Measurements from ENCODE around the gene TRIM15.
A peak's percentile ranks its signal among the peaks of the same experiment; 100 is the strongest.

Gene TRIM15

GRCh38 chr6:30129265-30130178 lies 33.8 kb upstream of the TRIM15 start:
- Histone ChIP-seq H2AFZ (ENCODE audit: low read length) (no peak overlapping the region), H2BK15ac (ENCODE audit: low read length) (no peak overlapping the region), H3K36me3 (replicated peaks in 1 of 2; ENCODE audit: control insufficient read depth in 2 of 2, insufficient read depth in 2 of 2, low read length in 2 of 2) (no peaks in the 10 kb centered on the region), H3K23ac (ENCODE audit: low read depth, low read length, poor library complexity) (no peak overlapping the region), H3K9me3 (replicated peaks in 1 of 2; ENCODE audit: control insufficient read depth in 2 of 2, insufficient read depth in 1 of 2, low read depth in 1 of 2, low read length in 2 of 2) (no peaks in the 10 kb centered on the region), H2BK5ac (ENCODE audit: low read length) (no peak overlapping the region), H3K4me1 (ENCODE audit: control insufficient read depth in 2 of 2, insufficient read depth in 1 of 2, low read depth in 1 of 2, low read length in 2 of 2) (peaks cover 0 to 3% of the 10 kb centered on the region in 2 donors), H3K4me3 (ENCODE audit: low read length in 2 of 2) (no peak overlapping the region), H2AK5ac (ENCODE audit: low read depth, low read length) (no peak overlapping the region), H3K79me1 (ENCODE audit: low read depth, low read length) (no peaks in the 10 kb centered on the region), H3K4me2 (ENCODE audit: insufficient read depth, low read length, poor library complexity, severe bottlenecking) (no peak overlapping the region), H3K18ac (ENCODE audit: low read length) (no peak overlapping the region), H3K9ac (ENCODE audit: low read depth, low read length, poor library complexity) (no peak overlapping the region), H3K27me3 (ENCODE audit: control insufficient read depth in 3 of 3, insufficient read depth in 3 of 3, low read depth in 1 of 3, low read length in 3 of 3) (peaks cover 8 to 67% (median 47%) of the 10 kb centered on the region in 3 experiments), H3K4ac (ENCODE audit: low read length) (no peak overlapping the region), H4K8ac (ENCODE audit: low read depth, low read length) (no peak overlapping the region), H3K27ac (replicated peaks; ENCODE audit: low read length) (no peak overlapping the region), H3K14ac (ENCODE audit: low read length) (no peak overlapping the region), H4K91ac (ENCODE audit: low read depth, low read length, poor library complexity) (no peak overlapping the region), H2BK12ac (ENCODE audit: low read length) (no peak overlapping the region), H2BK120ac (ENCODE audit: low read depth, low read length) (no peak overlapping the region)
- no CpG with 5 or more reads among the region's 10 CpGs for WGBS, 2 donors (ENCODE audit: extremely low coverage in 2 of 2, insufficient read length in 2 of 2, insufficient replicate concordance in 1 of 2)
- DNase-seq (ENCODE audit: low spot score), result no peak

GRCh38 chr6:30130179-30130679 lies 33.1 kb upstream of the TRIM15 start:
- Histone ChIP-seq H3K27me3 (ENCODE audit: control insufficient read depth in 3 of 3, insufficient read depth in 3 of 3, low read depth in 1 of 3, low read length in 3 of 3) (peaks cover 8 to 62% (median 47%) of the 10 kb centered on the region in 3 experiments), H3K27ac (replicated peaks; ENCODE audit: low read length) (no peak overlapping the region), H4K8ac (ENCODE audit: low read depth, low read length) (no peak overlapping the region)

GRCh38 chr6:30130887-30131862 lies 32.2 kb upstream of the TRIM15 start:
- H3K4me2 ChIP-seq (ENCODE audit: insufficient read depth, low read length, poor library complexity, severe bottlenecking), result no peak overlapping the region
- H3K9ac ChIP-seq (ENCODE audit: low read depth, low read length, poor library complexity), result no peak overlapping the region
- H3K9me3 ChIP-seq (replicated peaks in 1 of 2; ENCODE audit: control insufficient read depth in 2 of 2, insufficient read depth in 1 of 2, low read depth in 1 of 2, low read length in 2 of 2), result no peaks in the 10 kb centered on the region
- H4K91ac ChIP-seq (ENCODE audit: low read depth, low read length, poor library complexity), result no peak overlapping the region
- H3K14ac ChIP-seq (ENCODE audit: low read length), result no peak overlapping the region
- DNase-seq (ENCODE audit: low spot score), result peak; percentile 79
- no peak overlapping the region for H2BK120ac ChIP-seq (ENCODE audit: low read depth, low read length)
- peaks cover 0 to 3% of the 10 kb centered on the region in 2 donors for H3K4me1 ChIP-seq (ENCODE audit: control insufficient read depth in 2 of 2, insufficient read depth in 1 of 2, low read depth in 1 of 2, low read length in 2 of 2)
- no peaks in the 10 kb centered on the region for H3K36me3 ChIP-seq (replicated peaks in 1 of 2; ENCODE audit: control insufficient read depth in 2 of 2, insufficient read depth in 2 of 2, low read length in 2 of 2)
- H3K23ac ChIP-seq (ENCODE audit: low read depth, low read length, poor library complexity), result no peak overlapping the region
- H2BK5ac ChIP-seq (ENCODE audit: low read length), result no peak overlapping the region
- H3K79me1 ChIP-seq (ENCODE audit: low read depth, low read length), result no peaks in the 10 kb centered on the region
- no peak overlapping the region for H2BK12ac ChIP-seq (ENCODE audit: low read length)
- H3K18ac ChIP-seq (ENCODE audit: low read length), result no peak overlapping the region
- no CpG with 5 or more reads among the region's 16 CpGs for WGBS, 2 donors (ENCODE audit: extremely low coverage in 2 of 2, insufficient read length in 2 of 2, insufficient replicate concordance in 1 of 2)
- H3K27ac ChIP-seq (replicated peaks; ENCODE audit: low read length), result no peak overlapping the region
- no peak overlapping the region for H3K4ac ChIP-seq (ENCODE audit: low read length)
- no peak overlapping the region for H2BK15ac ChIP-seq (ENCODE audit: low read length)
- H2AK5ac ChIP-seq (ENCODE audit: low read depth, low read length), result no peak overlapping the region
- H3K4me3 ChIP-seq (ENCODE audit: low read length in 2 of 2), result no peak overlapping the region
- H2AFZ ChIP-seq (ENCODE audit: low read length), result no peak overlapping the region
- H4K8ac ChIP-seq (ENCODE audit: low read depth, low read length), result no peak overlapping the region
- H3K27me3 ChIP-seq (ENCODE audit: control insufficient read depth in 3 of 3, insufficient read depth in 3 of 3, low read depth in 1 of 3, low read length in 3 of 3), result peaks cover 8 to 54% (median 41%) of the 10 kb centered on the region in 3 experiments

More at GRCh38 chr6:30130179-30130679, 33.1 kb upstream of the TRIM15 start:
- no peak overlapping the region for H3K4ac ChIP-seq (ENCODE audit: low read length)
- no peak overlapping the region for H2BK5ac ChIP-seq (ENCODE audit: low read length)
- no peaks in the 10 kb centered on the region for H3K36me3 ChIP-seq (replicated peaks in 1 of 2; ENCODE audit: control insufficient read depth in 2 of 2, insufficient read depth in 2 of 2, low read length in 2 of 2)
- no peaks in the 10 kb centered on the region for H3K9me3 ChIP-seq (replicated peaks in 1 of 2; ENCODE audit: control insufficient read depth in 2 of 2, insufficient read depth in 1 of 2, low read depth in 1 of 2, low read length in 2 of 2)
- no CpG with 5 or more reads among the region's 4 CpGs for WGBS, 2 donors (ENCODE audit: extremely low coverage in 2 of 2, insufficient read length in 2 of 2, insufficient replicate concordance in 1 of 2)
- H3K9ac ChIP-seq (ENCODE audit: low read depth, low read length, poor library complexity), result no peak overlapping the region
- H3K79me1 ChIP-seq (ENCODE audit: low read depth, low read length), result no peaks in the 10 kb centered on the region
- no peak for DNase-seq (ENCODE audit: low spot score)
- H3K4me1 ChIP-seq (ENCODE audit: control insufficient read depth in 2 of 2, insufficient read depth in 1 of 2, low read depth in 1 of 2, low read length in 2 of 2), result peaks cover 0 to 3% of the 10 kb centered on the region in 2 donors
- H3K4me2 ChIP-seq (ENCODE audit: insufficient read depth, low read length, poor library complexity, severe bottlenecking), result no peak overlapping the region
- H3K23ac ChIP-seq (ENCODE audit: low read depth, low read length, poor library complexity), result no peak overlapping the region
- H3K4me3 ChIP-seq (ENCODE audit: low read length in 2 of 2), result no peak overlapping the region
- H2BK120ac ChIP-seq (ENCODE audit: low read depth, low read length), result no peak overlapping the region
- no peak overlapping the region for H3K18ac ChIP-seq (ENCODE audit: low read length)
- no peak overlapping the region for H4K91ac ChIP-seq (ENCODE audit: low read depth, low read length, poor library complexity)
- no peak overlapping the region for H2AK5ac ChIP-seq (ENCODE audit: low read depth, low read length)
- no peak overlapping the region for H2BK12ac ChIP-seq (ENCODE audit: low read length)
- H2AFZ ChIP-seq (ENCODE audit: low read length), result no peak overlapping the region
- H2BK15ac ChIP-seq (ENCODE audit: low read length), result no peak overlapping the region
- no peak overlapping the region for H3K14ac ChIP-seq (ENCODE audit: low read length)

Measured in neuronal stem cell (in vitro differentiated cells).